ENCODE data around the gene FOXP1.

The FOXP1 gene

DNA sequence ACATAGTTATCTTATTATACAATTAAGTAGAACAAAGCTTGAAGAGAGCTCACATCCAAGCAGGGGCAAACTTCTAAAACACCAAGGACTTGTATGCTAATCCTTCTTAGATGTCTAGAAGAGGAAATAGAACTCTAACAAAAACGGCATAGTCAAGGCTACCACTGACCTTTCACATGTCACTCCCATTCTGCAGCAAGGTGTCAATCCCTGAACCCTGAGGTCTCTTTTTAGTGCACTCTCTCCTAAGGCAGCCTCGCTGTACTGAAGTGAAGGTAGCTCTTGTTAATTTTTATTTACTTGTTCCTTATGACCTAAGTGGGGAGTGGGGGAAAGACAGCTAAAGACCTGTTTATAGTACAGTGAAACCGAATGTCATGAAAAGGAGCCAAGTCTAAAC lies 506.5 kb downstream of the FOXP1 start:
- no peak for DNase-seq (ENCODE audit: low read depth)

DNA sequence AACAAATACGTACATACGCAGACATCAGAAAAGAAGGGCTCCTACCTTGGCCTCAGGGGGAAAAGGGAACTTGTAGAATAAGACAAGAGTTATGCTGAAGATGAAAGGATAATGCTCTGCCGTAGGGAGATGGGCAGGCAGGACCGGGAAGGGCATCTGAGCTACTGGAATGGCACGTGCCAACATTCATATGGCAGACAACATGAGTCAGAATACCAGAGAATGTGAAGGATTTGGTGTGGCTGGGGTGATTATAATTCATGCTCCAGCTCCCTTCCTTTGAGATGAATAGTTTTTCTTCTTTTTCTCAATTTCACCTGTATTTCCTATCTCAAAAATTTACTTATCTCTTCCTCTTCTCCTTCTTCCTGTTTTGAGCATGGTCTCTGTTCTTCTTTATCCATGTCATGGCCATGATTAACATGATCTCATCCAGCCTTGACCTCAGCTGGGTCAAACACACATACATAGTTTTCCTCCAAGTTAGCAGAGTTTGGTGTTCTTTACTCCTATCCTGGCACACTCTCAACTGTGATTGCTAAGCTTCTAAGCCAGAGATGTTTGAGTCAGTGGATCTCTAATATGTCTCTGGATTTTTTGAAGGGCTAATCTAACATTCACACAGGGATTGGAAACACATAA lies 507.0 kb downstream of the FOXP1 start:
- DNase-seq (ENCODE audit: low read depth) = no peak

DNA sequence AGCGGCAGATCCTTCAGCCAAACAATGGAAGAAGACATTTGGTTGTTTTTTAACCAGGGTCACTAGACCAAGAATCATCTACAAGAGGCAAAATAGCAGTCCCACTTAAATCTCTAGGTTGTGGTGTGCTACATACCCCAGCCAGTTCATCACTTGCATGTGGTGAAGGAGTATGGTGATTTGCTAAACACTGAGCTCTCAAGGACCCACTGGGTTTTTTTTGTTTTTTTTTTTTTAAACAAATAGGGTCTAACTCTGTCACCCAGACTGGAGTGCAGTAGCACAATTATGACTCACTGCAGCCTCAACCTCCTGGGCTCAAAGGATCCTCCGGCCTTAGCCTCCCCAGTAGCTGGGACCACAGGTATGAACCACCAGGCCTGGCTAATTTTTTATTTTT lies 508.0 kb downstream of the FOXP1 start:
- DNase-seq (ENCODE audit: low read depth) = no peak

DNA sequence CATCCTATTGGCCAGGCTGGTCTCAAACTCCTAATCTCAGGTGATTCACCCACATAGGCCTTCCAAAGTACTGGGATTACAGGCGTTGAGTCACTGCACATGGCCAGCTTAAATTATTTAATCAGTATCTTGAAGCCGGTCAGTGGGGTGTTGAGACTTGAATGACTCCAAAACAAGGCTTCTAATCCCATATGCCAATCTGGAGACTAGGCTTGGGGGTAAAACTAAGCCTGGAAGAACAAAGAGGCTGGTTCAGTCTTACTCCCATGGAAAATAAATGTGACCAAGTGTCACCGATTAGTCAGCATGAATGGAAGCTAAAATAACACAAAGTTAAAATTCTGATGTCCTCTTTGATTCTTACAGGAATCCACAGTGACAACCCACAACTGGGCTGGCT lies 509.1 kb downstream of the FOXP1 start:
- no peak for DNase-seq (ENCODE audit: low read depth)

DNA sequence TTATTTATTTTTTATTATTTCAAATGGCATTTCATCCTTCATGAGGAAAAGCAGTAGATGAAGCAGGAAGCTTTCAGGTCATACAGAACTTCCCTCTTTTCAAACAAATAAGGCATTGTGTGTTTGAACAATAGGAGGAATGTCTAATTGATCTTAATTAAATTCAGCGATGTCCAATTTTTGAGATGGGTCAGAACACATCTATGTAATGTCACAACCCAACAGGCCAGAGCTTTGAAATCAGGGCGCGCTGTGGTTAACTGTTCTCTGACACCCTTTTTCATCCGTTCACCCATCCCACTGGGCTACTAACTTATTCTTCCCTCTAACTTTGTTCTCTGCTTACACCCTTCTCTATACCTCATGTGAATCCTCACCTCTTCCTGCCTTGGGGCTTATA lies 510.5 kb downstream of the FOXP1 start:
- DNase-seq (ENCODE audit: low read depth) = no peak

DNA sequence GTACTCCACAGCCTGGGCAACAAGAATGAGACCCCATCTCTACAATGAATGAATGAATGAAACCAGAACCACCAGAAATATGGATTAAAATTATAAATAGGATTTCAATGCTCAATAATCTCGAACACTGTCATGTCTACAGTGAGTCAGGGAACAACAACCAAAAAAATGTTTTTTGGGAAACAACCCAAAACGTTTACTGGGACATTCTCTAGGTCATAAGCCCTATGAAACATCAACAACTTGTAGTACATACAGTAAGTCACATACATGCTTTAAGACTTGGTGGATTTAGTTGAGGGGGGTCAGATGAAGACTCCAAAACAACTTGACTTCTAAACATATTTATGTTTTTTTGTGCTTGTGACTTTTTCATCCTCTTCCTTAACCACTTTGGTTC lies 511.2 kb downstream of the FOXP1 start:
- DNase-seq (ENCODE audit: low read depth) = no peak

DNA sequence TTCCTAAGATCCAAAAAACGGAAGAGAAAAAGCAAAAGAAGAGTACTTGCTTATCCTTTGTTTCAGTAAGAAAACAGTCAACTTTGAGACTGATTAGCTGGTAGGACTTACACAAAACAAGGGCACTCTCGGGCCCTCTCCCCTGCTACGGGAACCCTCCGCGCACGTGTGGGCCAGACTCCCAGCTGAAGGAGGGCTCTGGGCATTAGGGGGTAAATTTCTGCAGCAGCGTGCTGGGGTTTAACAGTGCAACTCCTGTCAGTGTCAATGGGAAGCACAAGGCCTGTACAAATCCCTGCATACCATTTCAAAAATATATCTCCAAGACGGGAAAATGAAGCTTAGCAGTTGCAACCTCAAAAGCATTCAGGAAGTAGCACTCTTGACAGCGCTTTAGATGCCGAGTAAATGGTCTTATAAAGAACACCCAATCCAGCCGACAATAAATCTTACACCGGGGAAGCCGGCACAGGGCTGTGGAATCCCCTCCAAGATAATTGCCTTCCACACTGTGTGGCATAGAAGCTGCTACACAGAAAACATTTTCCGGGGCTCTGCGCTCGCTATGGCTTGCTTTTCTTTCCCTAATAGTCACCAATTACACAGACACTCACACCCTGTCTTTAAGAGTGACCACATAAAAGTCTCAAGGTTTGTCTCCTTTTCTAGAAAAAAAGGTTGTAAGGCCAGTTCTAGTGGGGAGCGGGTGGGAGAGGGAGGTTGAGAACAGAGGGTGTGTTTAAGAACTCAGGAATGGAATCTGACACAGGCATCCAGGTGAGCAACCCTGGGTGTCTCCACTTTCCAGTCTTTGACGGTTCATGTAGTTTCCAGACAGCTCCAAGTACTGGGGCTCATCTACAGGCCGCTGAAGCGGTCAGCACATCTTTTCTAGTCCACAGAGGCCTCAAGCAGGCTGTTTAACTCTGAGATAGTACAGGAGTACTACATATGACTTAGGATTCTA lies 512.7 kb downstream of the FOXP1 start:
- DNase-seq (ENCODE audit: low read depth) = no peak

DNA sequence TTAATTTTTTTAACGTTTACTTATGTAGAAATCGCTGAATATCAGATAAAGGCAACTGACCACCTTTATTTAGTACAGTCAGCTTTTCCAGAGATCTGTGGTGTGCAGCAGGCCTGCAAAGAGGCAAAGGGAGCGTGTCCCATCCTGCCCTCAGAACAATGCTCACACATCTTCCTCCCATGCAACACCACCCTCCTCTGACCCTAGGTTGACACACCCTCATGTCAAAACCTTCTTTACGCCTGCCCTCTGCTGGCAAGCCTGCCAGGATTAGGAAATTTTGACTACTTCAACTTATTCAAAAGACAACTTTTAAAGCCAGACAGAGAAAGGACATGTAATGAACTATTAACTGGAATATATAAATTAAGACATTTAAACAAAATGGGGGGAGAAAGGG lies 513.7 kb downstream of the FOXP1 start:
- peak; percentile 28 for DNase-seq (ENCODE audit: low read depth)

DNA sequence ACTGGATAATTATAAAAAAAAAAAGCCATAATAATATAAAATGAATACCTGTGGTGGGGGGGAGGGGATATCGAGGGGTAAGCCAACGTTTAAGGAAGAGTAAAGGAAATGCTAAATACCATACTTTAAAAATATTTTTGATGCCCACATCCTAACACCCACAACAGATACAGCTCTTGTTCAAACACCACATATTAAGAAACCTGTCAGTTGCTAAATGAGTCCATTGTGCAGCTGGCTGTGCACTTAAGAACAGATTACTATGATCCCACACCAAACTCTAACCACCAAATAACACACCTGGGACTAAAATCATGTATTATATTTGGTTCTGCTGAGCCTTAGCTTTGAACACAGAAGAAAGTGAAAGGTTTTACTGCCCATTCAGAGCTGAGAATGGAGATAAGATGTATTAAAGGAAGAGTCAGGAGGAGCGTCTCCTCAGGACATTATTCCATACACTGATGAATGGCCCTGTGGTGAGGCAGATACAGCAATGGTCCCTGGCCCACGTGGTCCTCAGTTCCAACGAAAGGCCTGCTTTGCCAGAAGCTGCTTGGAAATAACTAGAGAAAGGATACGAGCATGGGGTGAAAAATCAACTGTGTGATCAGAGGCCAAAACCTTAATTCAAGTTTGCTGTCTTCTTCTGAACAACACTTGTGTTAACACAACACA lies 515.4 kb downstream of the FOXP1 start:
- no peak for DNase-seq (ENCODE audit: low read depth)

DNA sequence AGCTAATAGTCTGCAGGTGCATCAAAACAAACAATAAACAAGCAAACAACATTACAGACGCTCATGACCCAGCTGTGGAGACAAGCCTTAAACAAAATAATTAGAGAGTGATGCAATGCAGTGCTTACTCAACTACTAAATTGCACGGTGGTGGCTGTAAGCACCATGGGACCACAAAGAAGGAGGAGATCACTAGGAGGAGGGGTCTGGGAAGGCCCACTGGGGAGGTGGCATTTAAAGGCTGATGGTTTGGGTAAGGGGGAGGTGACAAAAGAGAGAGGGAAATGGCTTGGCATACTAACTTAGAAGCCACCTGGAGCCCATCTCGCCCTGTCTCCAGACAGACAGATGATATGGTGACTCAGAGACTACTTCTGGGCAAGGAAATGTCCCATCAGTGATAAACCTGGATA lies 516.7 kb downstream of the FOXP1 start:
- peak; percentile 59 for DNase-seq (ENCODE audit: low read depth)

DNA sequence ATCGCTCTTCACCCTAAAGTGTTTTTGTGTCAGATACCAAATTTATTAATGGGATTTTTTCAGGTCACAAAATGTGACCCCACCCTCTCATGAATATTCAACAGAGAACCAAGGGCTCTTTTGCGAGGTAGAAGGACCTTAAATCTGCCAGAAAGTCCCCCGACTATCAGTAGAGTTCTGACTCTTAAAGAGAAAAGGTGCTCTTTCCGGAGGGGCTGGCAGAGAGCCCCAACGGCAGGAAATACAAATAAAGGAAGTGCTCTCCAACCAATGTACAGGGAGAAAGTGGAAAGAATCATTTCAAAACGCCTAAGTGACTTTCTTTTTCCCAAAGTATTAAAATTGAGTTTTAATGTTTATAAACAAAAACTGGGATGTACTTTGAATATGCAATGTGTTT lies 517.2 kb downstream of the FOXP1 start:
- DNase-seq (ENCODE audit: low read depth) = peak; percentile 25

DNA sequence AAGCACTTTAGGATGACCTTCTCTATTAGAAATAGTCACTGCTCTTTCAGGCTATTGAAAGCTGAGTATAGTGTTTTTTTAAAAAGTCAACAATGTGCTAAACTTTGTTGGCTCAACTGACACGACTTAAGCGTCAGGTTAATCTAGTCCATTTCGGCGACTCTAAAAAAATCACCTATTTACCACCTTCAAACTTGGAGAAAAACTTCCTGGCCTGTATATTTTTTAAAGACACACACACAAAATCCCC lies 517.8 kb downstream of the FOXP1 start:
- DNase-seq (ENCODE audit: low read depth) = no peak

DNA sequence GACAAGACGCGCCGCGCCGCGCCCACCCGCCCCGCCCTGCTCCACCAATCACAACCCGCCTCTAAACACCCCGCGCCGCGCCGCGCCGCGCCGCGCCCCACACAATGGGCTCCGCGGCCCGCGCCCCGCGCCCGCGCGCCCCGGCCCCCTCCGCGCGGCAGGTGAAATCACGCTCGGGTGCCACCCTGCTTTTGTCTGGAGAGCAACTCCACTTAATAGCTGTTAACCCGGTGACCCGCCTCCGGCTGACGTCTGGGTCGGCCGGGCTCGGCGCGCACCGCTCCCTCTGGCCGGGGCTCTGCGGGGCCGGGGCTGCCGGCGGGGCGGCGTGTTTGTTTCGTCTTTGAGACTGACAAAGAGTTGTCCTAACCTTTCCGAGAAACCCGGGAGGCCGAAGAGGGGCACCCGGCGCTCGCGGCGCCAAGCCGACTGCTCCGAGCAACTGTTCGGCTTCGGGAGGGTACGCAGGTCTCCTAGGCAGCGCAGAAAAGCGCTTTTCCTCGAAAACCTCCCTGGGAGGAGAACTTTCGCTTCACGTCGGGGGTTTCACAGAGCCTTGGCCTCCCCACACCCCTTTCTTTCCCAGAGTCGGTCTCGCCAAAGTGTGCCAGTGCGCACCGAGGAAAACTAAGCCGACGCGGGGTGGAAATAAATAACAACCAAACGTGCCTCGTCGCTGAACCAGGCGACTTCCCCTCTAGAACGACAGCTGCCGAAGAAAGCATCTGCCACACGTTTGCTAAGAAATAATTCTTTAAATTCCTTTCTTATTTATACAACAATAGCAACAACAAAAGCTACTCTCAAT lies 518.4 kb downstream of the FOXP1 start:
- peak; percentile 66 for DNase-seq (ENCODE audit: low read depth)

DNA sequence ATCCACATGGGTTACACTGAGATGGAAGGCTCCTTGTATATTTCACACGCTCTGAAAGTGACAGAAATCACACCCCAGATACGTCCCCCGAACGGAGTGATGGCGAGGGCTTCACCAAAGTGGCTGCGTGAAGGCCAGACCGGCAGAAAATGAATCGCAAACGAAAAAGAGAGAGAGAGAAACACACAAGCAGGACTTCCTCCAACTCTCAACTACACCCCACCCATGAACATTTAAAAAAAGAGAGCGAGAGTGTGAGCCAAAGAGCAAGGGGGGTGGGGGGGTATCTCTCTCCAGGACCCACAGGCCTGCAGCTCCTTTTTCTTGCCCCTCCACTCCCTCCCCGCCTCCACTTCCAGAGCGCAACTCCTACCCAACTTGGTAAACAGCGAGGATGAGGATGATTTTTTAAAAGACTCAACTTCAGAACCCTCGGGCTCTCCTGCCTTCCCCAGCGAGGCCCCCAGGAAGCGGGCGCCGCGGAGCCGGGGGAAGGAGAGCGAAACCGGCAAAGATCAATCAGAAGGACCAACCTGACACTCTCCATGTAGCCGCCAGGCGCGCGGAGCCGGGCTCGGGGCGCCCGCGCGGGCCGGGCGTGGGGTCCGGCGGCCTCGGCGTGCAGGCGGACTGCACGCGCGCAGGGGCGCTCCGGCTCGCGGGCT lies 519.1 kb downstream of the FOXP1 start:
- DNase-seq (ENCODE audit: low read depth) = peak; percentile 47

DNA sequence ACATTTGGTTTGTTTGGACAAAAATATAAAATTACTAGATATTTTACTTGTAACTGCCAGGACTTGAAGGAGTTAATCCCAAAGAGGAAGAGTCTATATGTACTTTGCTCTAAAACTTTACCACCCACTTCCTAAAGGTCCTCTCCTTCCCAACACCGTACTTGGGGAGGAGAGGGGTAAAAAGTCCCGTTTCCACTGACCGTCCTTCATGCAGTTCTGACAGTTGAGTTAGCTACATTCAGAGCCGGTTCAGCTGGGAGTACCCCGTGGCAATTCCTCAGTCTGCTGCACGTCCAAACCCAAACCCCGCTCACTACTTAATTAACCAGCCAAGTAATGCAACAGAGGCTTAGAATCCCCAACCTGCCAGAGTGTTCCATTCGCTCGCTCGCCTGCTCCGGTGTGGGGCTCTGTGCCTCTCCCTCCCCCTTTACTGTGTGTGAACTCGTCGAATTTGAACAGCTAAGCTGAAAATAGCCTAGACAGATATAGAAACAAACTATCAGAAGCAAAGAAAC lies 519.7 kb downstream of the FOXP1 start:
- no peak for DNase-seq (ENCODE audit: low read depth)

DNA sequence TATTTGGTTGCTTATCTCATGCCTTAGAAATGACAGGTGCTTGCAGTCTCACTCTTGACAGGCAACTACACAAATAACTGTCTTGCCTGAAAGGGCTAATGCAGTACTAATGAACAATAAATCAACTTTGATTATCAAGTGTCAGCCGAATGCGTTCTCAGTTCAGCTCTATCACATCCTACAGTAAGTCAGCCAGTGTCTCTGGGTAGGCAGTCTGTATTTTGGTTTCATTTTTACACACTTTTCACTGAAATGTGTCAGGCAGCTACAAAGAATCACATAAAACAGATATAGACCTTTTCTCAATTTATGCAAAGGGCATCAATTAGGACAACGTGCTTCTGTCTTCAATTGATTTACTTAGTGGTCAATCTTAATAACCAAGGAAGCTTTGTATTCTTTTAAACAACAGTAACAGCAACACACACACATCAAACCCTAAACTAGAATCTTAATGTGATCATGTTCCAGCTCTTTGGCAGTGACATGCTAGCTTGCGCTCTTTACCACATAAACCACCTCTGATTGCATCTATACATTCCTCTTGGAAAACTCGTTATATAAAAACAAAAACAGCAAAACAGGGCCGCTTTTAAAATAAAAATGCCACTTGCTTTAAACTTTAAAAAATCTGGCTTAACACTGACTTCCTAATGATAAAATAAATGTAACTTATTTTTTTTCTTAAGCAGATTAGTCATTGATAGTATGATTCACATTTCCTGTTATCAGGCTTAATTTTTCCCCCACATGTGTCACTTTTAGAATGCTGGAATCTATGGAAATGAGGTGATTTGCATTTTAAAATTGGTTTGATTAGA lies 520.4 kb downstream of the FOXP1 start:
- no peak for DNase-seq (ENCODE audit: low read depth)

DNA sequence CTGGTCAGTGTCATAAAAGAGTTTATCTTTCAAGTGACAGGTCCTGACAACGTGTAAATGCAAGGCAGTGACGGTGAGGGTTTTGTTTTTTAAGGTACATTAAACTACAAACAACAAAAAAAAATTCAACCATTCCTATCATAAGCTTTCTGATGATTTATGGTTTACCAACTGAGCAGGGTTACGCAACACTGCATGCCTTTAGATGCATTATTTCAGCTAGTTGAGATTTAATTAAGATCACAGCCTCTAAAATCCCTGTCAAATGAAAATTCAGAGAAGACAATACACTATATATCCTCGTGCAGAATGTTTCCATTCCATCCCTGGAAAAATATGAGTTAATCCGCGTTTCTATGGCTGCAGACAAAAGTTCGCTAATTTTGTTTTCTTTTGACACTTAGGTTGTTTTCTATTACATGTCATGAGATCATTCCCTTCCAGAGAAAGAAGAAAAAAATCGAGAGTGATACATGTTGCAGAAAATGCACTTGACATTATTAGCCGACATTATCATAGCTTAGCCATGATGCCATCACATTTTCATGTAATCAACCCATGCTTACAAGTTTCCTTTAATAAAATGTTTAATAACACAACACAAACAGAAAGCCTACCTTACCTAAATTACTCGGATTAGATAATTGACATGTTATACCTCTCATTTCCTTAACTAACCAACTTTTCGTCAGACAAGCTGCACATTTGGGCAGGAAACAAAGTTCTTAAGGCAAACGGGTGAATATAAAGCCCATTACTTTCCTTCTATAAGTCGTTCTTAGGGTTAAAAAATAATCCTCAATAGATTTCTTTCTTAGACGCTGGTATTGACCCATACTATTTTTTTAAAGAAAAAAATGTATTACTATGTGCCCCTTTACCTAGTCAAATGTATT lies 521.2 kb downstream of the FOXP1 start:
- no peak for DNase-seq (ENCODE audit: low read depth)

DNA sequence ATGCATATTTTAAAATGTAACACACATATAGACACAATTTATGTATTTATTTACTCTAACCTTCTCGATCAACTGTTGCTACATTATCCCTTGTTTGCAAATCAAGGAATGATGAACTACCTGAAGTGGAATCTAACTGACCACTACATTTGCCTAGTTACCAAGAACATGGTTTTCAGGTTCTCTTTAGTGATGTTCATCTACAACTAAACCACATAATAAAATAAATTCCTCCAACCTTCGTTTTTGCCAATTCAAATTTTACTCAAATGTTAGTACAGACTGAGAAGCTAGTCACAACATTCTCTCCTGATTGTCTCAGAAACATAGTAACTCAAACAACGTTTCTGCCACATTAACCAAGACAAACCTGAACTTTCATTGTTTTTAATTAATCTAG lies 521.9 kb downstream of the FOXP1 start:
- no peak for DNase-seq (ENCODE audit: low read depth)

DNA sequence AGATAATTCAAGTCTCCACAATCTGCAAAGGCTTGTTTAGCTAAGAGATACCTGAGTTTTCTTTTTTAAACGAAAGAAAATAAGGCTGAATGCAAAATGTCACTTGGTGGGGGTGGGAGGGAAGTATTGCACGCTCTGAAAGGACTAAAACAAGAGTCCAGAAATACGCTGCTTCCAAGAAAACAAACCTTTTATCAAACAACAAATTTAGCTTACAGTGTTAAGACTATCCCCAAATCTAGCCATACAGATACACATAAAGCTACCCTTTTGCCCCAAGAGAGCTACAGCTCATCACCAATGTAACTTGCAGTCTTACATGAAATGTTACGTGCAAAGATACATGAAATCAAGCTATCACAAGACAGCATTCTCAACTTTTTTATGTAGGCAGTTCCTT lies 522.5 kb downstream of the FOXP1 start:
- DNase-seq (ENCODE audit: low read depth) = no peak

DNA sequence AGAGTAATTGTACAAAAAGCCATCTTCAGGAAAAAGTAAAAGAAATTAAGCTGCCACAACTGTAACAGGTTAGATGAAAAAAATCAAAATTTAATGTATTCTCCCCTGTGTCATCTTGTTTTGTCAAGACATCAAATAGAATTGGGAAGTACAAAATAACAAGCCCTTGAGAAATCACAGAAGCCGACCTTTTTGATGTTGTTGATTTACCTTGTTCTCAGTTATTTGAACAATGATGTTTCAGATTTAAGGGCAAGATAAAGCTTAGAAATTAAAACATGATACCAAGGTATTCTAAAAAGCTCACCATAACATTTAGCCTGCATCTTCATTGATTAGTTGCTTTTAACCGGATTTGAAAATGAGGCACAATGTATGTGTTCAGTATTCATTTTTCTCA lies 523.0 kb downstream of the FOXP1 start:
- DNase-seq (ENCODE audit: low read depth) = no peak

All from T-helper 22 cell (primary cell).